GM18511 (cell line): Measurements from ENCODE around the gene PDCD11.
A peak's percentile ranks its signal among the peaks of the same experiment; 100 is the strongest.
"Not testable (repeated sequence)": the region's sequence is repeated elsewhere in the genome, so short reads cannot be mapped to it uniquely, and the experiment has no call there.

Experiments
- ATAC-seq: cut with Tn5 transposase; IDR thresholded peaks from one replicate; pipeline ENCODE4 v1.9.1; 2021; ENCODE audit warnings: mild to moderate bottlenecking, moderate library complexity; ENCODE audit not compliant: unreplicated experiment

PDCD11 gene

GRCh38 chr10:103396067-103396788, at the start of gene PDCD11, which contains the start of gene ATP5MK:
Gene PDCD11, plus strand, starts transcription at chr10:103396626. Its CDS starts 1,801 bp downstream, at chr10:103398427.
Gene ATP5MK, minus strand, starts transcription at chr10:103396475. Its CDS starts 4,018 bp downstream, at chr10:103392457.
- peak; percentile 98 for ATAC-seq

GRCh38 chr10:103350175-103350516, 46.3 kb upstream of the PDCD11 start:
- ATAC-seq: no peak

- ATAC-seq: peak; percentile 91
Measured at GRCh38 chr10:103350517-103351260, 45.7 kb upstream of the PDCD11 start, which contains the start of gene PCGF6. Gene PCGF6, minus strand, starts transcription at chr10:103351140. Its CDS starts 74 bp downstream, at chr10:103351066.

GRCh38 chr10:103353281-103353680, 43.1 kb upstream of the PDCD11 start:
- no peak for ATAC-seq

- ATAC-seq: not testable (repeated sequence)
Measured at GRCh38 chr10:103354567-103354966, 41.9 kb upstream of the PDCD11 start.

- no peak for ATAC-seq
Measured at GRCh38 chr10:103355906-103356599, 40.4 kb upstream of the PDCD11 start.

- not testable (repeated sequence) for ATAC-seq
Measured at GRCh38 chr10:103359493-103359892, 36.9 kb upstream of the PDCD11 start.

GRCh38 chr10:103360791-103361190, 35.6 kb upstream of the PDCD11 start:
- ATAC-seq: not testable (repeated sequence)

GRCh38 chr10:103367379-103367781, 29.0 kb upstream of the PDCD11 start:
- ATAC-seq: no peak

- peak; percentile 67 for ATAC-seq
Measured at GRCh38 chr10:103367782-103368518, 28.5 kb upstream of the PDCD11 start, which contains the start of gene TAF5. Gene TAF5, plus strand, starts transcription at chr10:103367976. Its CDS starts 14 bp downstream, at chr10:103367990.

- ATAC-seq: no peak
Measured at GRCh38 chr10:103373544-103373943, 22.9 kb upstream of the PDCD11 start.

- no peak for ATAC-seq
Measured at GRCh38 chr10:103374263-103374662, 22.2 kb upstream of the PDCD11 start.

- no peak for ATAC-seq
Measured at GRCh38 chr10:103382769-103383168, 13.7 kb upstream of the PDCD11 start.

GRCh38 chr10:103394180-103394579, 2.2 kb upstream of the PDCD11 start:
- ATAC-seq: no peak

- no peak for ATAC-seq
Measured at GRCh38 chr10:103395754-103396066, 716 bp upstream of the PDCD11 start.

GRCh38 chr10:103396789-103397087, 312 bp downstream of the PDCD11 start:
- no peak for ATAC-seq

GRCh38 chr10:103397191-103397825, 882 bp downstream of the PDCD11 start:
- no peak for ATAC-seq

- ATAC-seq: no peak
Measured at GRCh38 chr10:103413564-103413963, 17.1 kb downstream of the PDCD11 start.

GRCh38 chr10:103415581-103415980, 19.2 kb downstream of the PDCD11 start:
- no peak for ATAC-seq

- ATAC-seq: no peak
Measured at GRCh38 chr10:103416436-103417147, 20.2 kb downstream of the PDCD11 start.
